ENCODE data around the gene MLIP.
A peak's percentile ranks its signal among the peaks of the same experiment; 100 is the strongest.
"Not testable (repeated sequence)": the region's sequence is repeated elsewhere in the genome, so short reads cannot be mapped to it uniquely, and the experiment has no call there.

The MLIP gene

DNA sequence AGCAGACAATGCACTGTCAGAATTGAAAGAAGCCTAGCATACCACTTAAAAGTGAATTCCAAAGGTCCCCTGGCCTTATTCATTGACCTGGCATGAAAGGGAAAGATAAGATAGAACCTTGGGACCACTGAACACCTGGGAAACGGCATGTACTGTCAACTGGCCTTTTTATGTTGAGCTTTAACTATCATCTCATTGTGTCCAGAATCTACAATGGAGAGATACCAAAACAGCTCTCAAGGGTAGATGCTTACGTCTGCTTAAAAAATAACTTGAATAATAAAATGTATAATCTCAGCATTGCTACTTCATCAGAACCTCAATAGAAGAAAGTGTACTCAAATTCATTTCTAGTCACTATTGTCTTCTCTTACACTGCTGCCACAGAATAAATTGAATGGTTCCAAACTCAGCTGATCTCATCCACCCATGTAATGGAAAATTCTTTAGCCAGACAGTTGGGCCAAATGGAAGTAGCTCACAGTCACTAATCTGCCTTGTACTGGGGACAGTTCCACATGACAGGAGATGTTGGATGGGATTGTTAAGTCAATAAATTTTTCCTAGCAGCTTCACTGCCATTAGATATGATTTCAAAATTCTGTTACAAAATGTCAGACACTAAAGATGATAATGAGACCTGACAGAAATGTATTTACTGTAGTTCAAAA, 93.8 kb downstream of the MLIP start:
- Histone ChIP-seq H3K4me3 (ENCODE audit: low read length) (no peak overlapping the region), H3K4me2 (ENCODE audit: low read length) (no peak overlapping the region), H3K9ac (ENCODE audit: low read length) (no peak overlapping the region), H3K4me1 (ENCODE audit: low read length) (peaks cover 13% of the 10 kb centered on the region), H4K20me1 (ENCODE audit: insufficient read depth, low read length) (no peaks in the 10 kb centered on the region), H2AFZ (ENCODE audit: low read depth, low read length) (no peak overlapping the region), H3K9me3 (ENCODE audit: insufficient read depth, low read length) (no peaks in the 10 kb centered on the region), H3K27ac (ENCODE audit: low read length) (no peak overlapping the region), H3K36me3 (replicated peaks; ENCODE audit: low read depth, low read length) (no peaks in the 10 kb centered on the region), H3K27me3 (ENCODE audit: low read depth, low read length) (peaks cover 40% of the 10 kb centered on the region), H3K79me2 (ENCODE audit: low read length) (no peaks in the 10 kb centered on the region)
- no peak for TF ChIP-seq EZH2phosphoT487 (IDR thresholded peaks at IDR 0.05; ENCODE audit: low read depth)
- TF ChIP-seq, protein P1, sequence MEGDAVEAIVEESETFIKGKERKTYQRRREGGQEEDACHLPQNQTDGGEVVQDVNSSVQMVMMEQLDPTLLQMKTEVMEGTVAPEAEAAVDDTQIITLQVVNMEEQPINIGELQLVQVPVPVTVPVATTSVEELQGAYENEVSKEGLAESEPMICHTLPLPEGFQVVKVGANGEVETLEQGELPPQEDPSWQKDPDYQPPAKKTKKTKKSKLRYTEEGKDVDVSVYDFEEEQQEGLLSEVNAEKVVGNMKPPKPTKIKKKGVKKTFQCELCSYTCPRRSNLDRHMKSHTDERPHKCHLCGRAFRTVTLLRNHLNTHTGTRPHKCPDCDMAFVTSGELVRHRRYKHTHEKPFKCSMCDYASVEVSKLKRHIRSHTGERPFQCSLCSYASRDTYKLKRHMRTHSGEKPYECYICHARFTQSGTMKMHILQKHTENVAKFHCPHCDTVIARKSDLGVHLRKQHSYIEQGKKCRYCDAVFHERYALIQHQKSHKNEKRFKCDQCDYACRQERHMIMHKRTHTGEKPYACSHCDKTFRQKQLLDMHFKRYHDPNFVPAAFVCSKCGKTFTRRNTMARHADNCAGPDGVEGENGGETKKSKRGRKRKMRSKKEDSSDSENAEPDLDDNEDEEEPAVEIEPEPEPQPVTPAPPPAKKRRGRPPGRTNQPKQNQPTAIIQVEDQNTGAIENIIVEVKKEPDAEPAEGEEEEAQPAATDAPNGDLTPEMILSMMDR (IDR thresholded peaks at IDR 0.05; ENCODE audit: low read depth, low read length), result no peak

DNA sequence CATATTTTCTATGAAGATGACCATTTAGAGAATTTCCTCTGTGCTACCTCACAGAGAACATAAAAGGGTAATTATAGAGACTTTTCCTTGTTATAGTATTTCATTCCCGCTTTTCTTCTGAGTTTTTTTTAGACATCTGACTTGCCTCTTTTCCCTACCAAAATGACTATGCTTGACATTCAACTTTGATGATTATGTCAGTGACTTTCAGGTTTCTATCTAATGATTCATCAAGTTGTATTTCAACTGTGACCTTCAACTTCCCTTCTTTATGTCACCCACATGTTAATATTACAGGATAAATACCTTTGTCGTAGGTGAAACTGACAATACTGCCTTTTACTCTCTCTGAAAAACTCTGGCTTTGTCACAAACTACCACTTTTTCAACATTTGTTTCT, 95.3 kb downstream of the MLIP start:
- no peaks in the 10 kb centered on the region for H4K20me1 ChIP-seq (ENCODE audit: insufficient read depth, low read length)
- no peak overlapping the region for H2AFZ ChIP-seq (ENCODE audit: low read depth, low read length)
- TF ChIP-seq EZH2phosphoT487 (IDR thresholded peaks at IDR 0.05; ENCODE audit: low read depth), result no peak
- TF ChIP-seq, protein P1 (IDR thresholded peaks at IDR 0.05; ENCODE audit: low read depth, low read length), result no peak
- peak overlapping the region; percentile 60 for H3K4me2 ChIP-seq (ENCODE audit: low read length)
- peaks cover 13% of the 10 kb centered on the region for H3K4me1 ChIP-seq (ENCODE audit: low read length)
- H3K79me2 ChIP-seq (ENCODE audit: low read length), result no peaks in the 10 kb centered on the region
- no peaks in the 10 kb centered on the region for H3K36me3 ChIP-seq (replicated peaks; ENCODE audit: low read depth, low read length)
- no peaks in the 10 kb centered on the region for H3K9me3 ChIP-seq (ENCODE audit: insufficient read depth, low read length)
- H3K9ac ChIP-seq (ENCODE audit: low read length), result no peak overlapping the region
- H3K27me3 ChIP-seq (ENCODE audit: low read depth, low read length), result peaks cover 39% of the 10 kb centered on the region
- H3K27ac ChIP-seq (ENCODE audit: low read length), result no peak overlapping the region
- H3K4me3 ChIP-seq (ENCODE audit: low read length), result no peak overlapping the region; the same call in 1 of the 2 replicates

DNA sequence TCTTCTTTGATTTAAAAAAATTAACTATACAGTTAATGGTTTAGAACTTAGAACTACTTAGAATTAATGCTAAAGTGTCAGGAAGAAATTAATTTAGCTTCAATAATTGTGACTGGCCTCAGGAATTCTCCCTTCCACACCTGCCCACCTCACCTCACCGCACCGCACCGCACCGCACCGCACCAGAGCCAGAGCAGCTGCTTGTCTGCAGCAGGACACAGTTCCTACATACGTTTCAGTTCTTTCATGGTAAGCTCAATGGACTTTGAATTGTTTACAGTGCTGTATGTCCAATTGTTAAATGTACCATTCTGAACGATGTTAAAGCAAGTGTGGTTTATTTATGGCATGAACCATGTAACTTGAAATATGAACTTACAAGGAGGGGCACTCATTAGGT, 98.7 kb downstream of the MLIP start:
- H3K79me2 ChIP-seq (ENCODE audit: low read length); H3K27ac ChIP-seq (ENCODE audit: low read length); H4K20me1 ChIP-seq (ENCODE audit: insufficient read depth, low read length); H3K36me3 ChIP-seq (replicated peaks; ENCODE audit: low read depth, low read length); H3K4me2 ChIP-seq (ENCODE audit: low read length); H3K9me3 ChIP-seq (ENCODE audit: insufficient read depth, low read length); H3K4me3 ChIP-seq (ENCODE audit: low read length); H3K9ac ChIP-seq (ENCODE audit: low read length); H2AFZ ChIP-seq (ENCODE audit: low read depth, low read length): not testable (repeated sequence)
- Histone ChIP-seq H3K4me1 (ENCODE audit: low read length) (peaks cover 13% of the 10 kb centered on the region), H3K27me3 (ENCODE audit: low read depth, low read length) (peaks cover 60% of the 10 kb centered on the region)

DNA sequence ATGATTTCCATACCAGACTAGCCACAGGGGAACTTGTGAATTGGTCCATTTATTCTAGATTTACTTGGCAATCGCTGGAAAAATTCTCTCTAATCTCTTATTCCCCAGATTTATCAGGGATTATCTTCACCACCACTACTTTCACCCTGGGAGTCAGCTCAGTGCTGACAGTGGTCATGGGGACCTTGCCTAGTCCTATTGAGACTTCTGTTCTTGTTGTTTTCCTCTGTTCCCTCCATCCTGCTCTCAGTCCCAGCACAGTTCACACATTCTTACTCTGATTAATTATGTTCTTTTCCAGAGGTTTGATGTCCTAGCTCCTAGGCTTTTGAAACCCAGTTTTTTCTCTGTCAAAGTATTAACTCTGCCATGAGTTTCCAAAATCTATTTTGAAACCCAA, 103.0 kb downstream of the MLIP start:
- no peaks in the 10 kb centered on the region for H3K79me2 ChIP-seq (ENCODE audit: low read length)
- TF ChIP-seq EZH2phosphoT487 (IDR thresholded peaks at IDR 0.05; ENCODE audit: low read depth), result no peak
- TF ChIP-seq, protein P1 (IDR thresholded peaks at IDR 0.05; ENCODE audit: low read depth, low read length), result no peak
- no peak overlapping the region for H3K4me3 ChIP-seq (ENCODE audit: low read length)
- H3K4me2 ChIP-seq (ENCODE audit: low read length), result no peak overlapping the region
- no peaks in the 10 kb centered on the region for H3K36me3 ChIP-seq (replicated peaks; ENCODE audit: low read depth, low read length)
- H4K20me1 ChIP-seq (ENCODE audit: insufficient read depth, low read length), result 0 out of 2 replicates have a peak, but pooled peaks cover 9% of the 10 kb centered on the region
- H3K27ac ChIP-seq (ENCODE audit: low read length), result no peak overlapping the region
- no peak overlapping the region for H2AFZ ChIP-seq (ENCODE audit: low read depth, low read length)
- no peaks in the 10 kb centered on the region for H3K9me3 ChIP-seq (ENCODE audit: insufficient read depth, low read length)
- H3K27me3 ChIP-seq (ENCODE audit: low read depth, low read length), result peaks cover 66% of the 10 kb centered on the region
- no peak overlapping the region for H3K9ac ChIP-seq (ENCODE audit: low read length)
- peaks cover 12% of the 10 kb centered on the region for H3K4me1 ChIP-seq (ENCODE audit: low read length)
